Sigmoid colon (tissue), 4 donors: Measurements from ENCODE around the gene SLC6A3.
"Not testable (repeated sequence)": the region's sequence is repeated elsewhere in the genome, so short reads cannot be mapped to it uniquely, and the experiment has no call there.

Source experiments
- EP300 ChIP-seq, 4 donors: sonication (generic); formaldehyde crosslinking; IDR thresholded peaks; one replicate each; pipeline ENCODE4 v1.6.1; 2017; ENCODE audit warnings: antibody characterized with exemption in 4 of 4
- POLR2A ChIP-seq, 2 donors: fragments of 450-650 bp; IDR thresholded peaks; one replicate each; pipeline ENCODE4 v1.6.1; 2016; ENCODE audit warnings: antibody characterized with exemption in 2 of 2, mild to moderate bottlenecking in 2 of 2, moderate library complexity in 2 of 2
- POLR2AphosphoS5 ChIP-seq, 4 donors: sonication (generic); formaldehyde crosslinking; IDR thresholded peaks; one replicate each; pipeline ENCODE4 v1.6.1; 2017; ENCODE audit warnings: antibody characterized with exemption in 4 of 4
- TF ChIP-seq, protein P1 (sequence below), 4 experiments: fragments of 450-650 bp in 3 of 4; fragments of 200-600 bp in 1 of 4; IDR thresholded peaks; one replicate each; pipeline ENCODE4 v1.5.1; 2016 to 2019; ENCODE audit warnings: antibody characterized with exemption in 4 of 4, mild to moderate bottlenecking in 3 of 4, moderate library complexity in 2 of 4

DNA sequence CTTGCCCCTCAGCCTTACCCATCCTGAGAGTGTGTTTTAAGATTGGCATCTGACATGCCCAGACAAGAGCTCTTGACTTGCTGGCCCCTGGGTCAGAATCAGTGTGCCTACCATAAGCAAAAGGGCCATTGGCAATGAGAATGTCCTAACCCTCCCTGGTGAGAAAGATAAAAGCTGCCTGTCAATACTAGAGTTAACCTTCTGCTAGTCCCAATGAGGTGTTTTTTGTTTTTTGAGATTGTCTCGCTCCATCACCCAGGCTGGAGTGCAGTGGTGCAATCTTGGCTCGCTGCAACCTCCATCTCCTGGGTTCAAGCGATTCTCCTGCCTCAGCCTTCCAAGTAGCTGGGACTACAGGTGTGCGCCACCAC is 73.3 kb downstream of the SLC6A3 start:
- not testable (repeated sequence) for TF ChIP-seq EP300, POLR2AphosphoS5, POLR2A (IDR thresholded peaks at IDR 0.05)
- TF ChIP-seq, protein P1, sequence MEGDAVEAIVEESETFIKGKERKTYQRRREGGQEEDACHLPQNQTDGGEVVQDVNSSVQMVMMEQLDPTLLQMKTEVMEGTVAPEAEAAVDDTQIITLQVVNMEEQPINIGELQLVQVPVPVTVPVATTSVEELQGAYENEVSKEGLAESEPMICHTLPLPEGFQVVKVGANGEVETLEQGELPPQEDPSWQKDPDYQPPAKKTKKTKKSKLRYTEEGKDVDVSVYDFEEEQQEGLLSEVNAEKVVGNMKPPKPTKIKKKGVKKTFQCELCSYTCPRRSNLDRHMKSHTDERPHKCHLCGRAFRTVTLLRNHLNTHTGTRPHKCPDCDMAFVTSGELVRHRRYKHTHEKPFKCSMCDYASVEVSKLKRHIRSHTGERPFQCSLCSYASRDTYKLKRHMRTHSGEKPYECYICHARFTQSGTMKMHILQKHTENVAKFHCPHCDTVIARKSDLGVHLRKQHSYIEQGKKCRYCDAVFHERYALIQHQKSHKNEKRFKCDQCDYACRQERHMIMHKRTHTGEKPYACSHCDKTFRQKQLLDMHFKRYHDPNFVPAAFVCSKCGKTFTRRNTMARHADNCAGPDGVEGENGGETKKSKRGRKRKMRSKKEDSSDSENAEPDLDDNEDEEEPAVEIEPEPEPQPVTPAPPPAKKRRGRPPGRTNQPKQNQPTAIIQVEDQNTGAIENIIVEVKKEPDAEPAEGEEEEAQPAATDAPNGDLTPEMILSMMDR (IDR thresholded peaks at IDR 0.05), result not testable (repeated sequence)
